Liver (tissue), 3 donors: ENCODE measurements around the gene NCK2.

Experiments used
- HNF4G ChIP-seq: IDR thresholded peaks from 2 replicates; pipeline ENCODE4 v1.6.1; 2016; ENCODE audit warnings: antibody characterized with exemption
- JUND ChIP-seq, 2 donors: IDR thresholded peaks; 2 replicates each; pipeline ENCODE4 v1.6.1; 2016; ENCODE audit warnings: antibody characterized with exemption in 2 of 2
- RAD21 ChIP-seq, 2 donors: IDR thresholded peaks; 2 replicates each; pipeline ENCODE4 v1.6.1; 2016; ENCODE audit warnings: antibody characterized with exemption in 2 of 2, mild to moderate bottlenecking in 2 of 2
- SP1 ChIP-seq: IDR thresholded peaks from 2 replicates; pipeline ENCODE4 v1.6.1; 2018; ENCODE audit warnings: antibody characterized with exemption, mild to moderate bottlenecking
- TAF1 ChIP-seq: conservative IDR thresholded peaks from 2 replicates; pipeline ENCODE4 v1.6.1; 2016; ENCODE audit warnings: antibody characterized with exemption, mild to moderate bottlenecking
- YY1 ChIP-seq: IDR thresholded peaks from 2 replicates; pipeline ENCODE4 v1.6.1; 2016; ENCODE audit warnings: antibody characterized with exemption, mild to moderate bottlenecking
- TF ChIP-seq, protein P1 (sequence below): fragments of 150-350 bp; IDR thresholded peaks from 2 replicates; pipeline ENCODE4 v1.5.1; 2017; ENCODE audit warnings: improper control_type of control experiment, low read depth, low read length; ENCODE audit not compliant: missing input control
- TF ChIP-seq, protein P2 (sequence below): IDR thresholded peaks from 2 replicates; pipeline ENCODE4 v1.6.1; 2016; ENCODE audit warnings: antibody characterized with exemption, mild to moderate bottlenecking
- donor health status: healthy.
- donor health status: healthy.

DNA sequence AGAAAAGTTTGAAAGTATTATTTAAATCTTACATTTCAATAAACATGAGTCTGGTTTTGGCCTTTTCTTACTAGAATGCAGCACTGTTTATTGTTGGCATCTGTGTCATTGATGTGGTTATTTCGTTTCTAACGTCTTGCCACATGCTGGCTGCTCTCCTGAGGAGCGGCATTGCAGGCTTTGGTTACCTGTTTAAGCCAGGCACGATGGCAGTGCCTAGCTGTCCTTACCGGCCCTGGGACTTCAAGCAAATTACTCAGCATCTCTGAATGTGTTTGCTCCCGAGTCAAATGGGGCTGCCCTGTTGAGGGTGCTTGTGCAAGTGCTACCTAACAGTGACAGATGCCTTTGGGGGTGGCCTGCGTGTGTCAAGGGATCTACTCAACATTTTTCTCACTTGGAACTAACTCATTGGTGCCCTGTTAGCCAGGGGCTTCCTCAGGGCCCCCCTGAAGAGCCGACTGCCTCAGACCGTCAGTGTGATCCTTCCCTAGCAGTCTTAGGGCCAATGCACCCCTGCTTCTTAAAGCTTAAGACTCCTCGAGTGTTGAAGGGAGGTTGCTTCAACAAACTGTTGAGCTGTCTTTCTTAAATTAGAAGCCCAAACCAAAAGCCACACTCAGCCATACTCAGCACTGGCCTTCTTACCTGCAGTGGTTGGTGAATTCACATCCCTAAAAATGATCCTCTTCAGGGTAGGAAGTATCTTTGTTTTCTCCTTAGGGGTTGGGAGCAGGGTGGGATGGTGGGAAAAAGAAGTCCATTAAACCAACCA is 151.5 kb downstream of the NCK2 start:
- TF ChIP-seq YY1 (no peak), TAF1 (no peak), RAD21 (IDR thresholded peaks at IDR 0.05) (no peak), JUND (IDR thresholded peaks at IDR 0.05) (no peak), SP1 (no peak), HNF4G (no peak)
- TF ChIP-seq, protein P1, sequence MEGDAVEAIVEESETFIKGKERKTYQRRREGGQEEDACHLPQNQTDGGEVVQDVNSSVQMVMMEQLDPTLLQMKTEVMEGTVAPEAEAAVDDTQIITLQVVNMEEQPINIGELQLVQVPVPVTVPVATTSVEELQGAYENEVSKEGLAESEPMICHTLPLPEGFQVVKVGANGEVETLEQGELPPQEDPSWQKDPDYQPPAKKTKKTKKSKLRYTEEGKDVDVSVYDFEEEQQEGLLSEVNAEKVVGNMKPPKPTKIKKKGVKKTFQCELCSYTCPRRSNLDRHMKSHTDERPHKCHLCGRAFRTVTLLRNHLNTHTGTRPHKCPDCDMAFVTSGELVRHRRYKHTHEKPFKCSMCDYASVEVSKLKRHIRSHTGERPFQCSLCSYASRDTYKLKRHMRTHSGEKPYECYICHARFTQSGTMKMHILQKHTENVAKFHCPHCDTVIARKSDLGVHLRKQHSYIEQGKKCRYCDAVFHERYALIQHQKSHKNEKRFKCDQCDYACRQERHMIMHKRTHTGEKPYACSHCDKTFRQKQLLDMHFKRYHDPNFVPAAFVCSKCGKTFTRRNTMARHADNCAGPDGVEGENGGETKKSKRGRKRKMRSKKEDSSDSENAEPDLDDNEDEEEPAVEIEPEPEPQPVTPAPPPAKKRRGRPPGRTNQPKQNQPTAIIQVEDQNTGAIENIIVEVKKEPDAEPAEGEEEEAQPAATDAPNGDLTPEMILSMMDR = no peak
- TF ChIP-seq, protein P2, sequence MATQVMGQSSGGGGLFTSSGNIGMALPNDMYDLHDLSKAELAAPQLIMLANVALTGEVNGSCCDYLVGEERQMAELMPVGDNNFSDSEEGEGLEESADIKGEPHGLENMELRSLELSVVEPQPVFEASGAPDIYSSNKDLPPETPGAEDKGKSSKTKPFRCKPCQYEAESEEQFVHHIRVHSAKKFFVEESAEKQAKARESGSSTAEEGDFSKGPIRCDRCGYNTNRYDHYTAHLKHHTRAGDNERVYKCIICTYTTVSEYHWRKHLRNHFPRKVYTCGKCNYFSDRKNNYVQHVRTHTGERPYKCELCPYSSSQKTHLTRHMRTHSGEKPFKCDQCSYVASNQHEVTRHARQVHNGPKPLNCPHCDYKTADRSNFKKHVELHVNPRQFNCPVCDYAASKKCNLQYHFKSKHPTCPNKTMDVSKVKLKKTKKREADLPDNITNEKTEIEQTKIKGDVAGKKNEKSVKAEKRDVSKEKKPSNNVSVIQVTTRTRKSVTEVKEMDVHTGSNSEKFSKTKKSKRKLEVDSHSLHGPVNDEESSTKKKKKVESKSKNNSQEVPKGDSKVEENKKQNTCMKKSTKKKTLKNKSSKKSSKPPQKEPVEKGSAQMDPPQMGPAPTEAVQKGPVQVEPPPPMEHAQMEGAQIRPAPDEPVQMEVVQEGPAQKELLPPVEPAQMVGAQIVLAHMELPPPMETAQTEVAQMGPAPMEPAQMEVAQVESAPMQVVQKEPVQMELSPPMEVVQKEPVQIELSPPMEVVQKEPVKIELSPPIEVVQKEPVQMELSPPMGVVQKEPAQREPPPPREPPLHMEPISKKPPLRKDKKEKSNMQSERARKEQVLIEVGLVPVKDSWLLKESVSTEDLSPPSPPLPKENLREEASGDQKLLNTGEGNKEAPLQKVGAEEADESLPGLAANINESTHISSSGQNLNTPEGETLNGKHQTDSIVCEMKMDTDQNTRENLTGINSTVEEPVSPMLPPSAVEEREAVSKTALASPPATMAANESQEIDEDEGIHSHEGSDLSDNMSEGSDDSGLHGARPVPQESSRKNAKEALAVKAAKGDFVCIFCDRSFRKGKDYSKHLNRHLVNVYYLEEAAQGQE = no peak
